K562 (cell line): ENCODE results near the gene C6orf62. TPM values are rescaled to one million over a fixed set of nuclear protein-coding genes. Genes with fewer than 3 reads are reported as not detected.
"Not testable (repeated sequence)": the region's sequence is repeated elsewhere in the genome, so short reads cannot be mapped to it uniquely, and the experiment has no call there.

Experiments used
- DEAF1 ChIP-seq: fragments of 450-650 bp; formaldehyde crosslinking; IDR thresholded peaks from 2 replicates; pipeline ENCODE4 v1.4.0; 2020; ENCODE audit warnings: mild to moderate bottlenecking, moderate library complexity
- NR2C2 ChIP-seq, 2 experiments: fragments of 200-800 bp in 1 of 2; sonication (Bioruptor generic) in 1 of 2; sonication (generic) in 1 of 2; formaldehyde crosslinking in 1 of 2; IDR thresholded peaks; 2 replicates each; pipeline versions ENCODE4 v1.6.1 to v1.8.0; 2016 to 2022; ENCODE audit warnings: mild to moderate bottlenecking in 1 of 2, missing compliant biosample characterization in 1 of 2, missing genetic modification characterization in 1 of 2, missing genetic modification reagents in 1 of 2
- ZBTB11 ChIP-seq, 3 experiments: fragments of 200-800 bp in 1 of 3; fragments of 250-450 bp in 1 of 3; fragments of 450-650 bp in 1 of 3; sonication (Bioruptor Pico) in 1 of 3; sonication (Bioruptor generic) in 1 of 3; formaldehyde crosslinking in 1 of 3; IDR thresholded peaks; 2 replicates each; pipeline versions ENCODE4 v1.6.1 to v1.8.0; 2016 to 2022; ENCODE audit warnings: mild to moderate bottlenecking in 2 of 3, missing genetic modification characterization in 2 of 3, missing compliant biosample characterization in 1 of 3, moderate library complexity in 1 of 3
- ZNF407 ChIP-seq: fragments of 450-650 bp; IDR thresholded peaks from 2 replicates; pipeline ENCODE4 v1.6.1; 2016; ENCODE audit warnings: low read depth
- ZNF584 ChIP-seq: fragments of 200-800 bp; sonication (Bioruptor generic); IDR thresholded peaks from 2 replicates; pipeline ENCODE4 v1.6.1; 2016; ENCODE audit warnings: low read depth, mild to moderate bottlenecking, missing genetic modification characterization, missing compliant biosample characterization
- polyA plus RNA-seq, 8 experiments: library from polyadenylated mRNA; depleted of rRNA in 4 of 8; stranded (reverse) in 5 of 8; unstranded in 3 of 8; fragments of >200 nt; fragmentation: Nextera tagmentation in 2 of 8; fragmentation: Illumina TruSeq in 1 of 8; extraction: Ambion mirVana in 2 of 8; extraction: Trizol in 1 of 8; gene quantifications; 2 replicates each; pipeline versions ENCODE4 v1.2.1 to v1.2.3, GENCODE V29; 2011 to 2014; ENCODE audit warnings: inconsistent platforms in 1 of 8, missing spikeins in 1 of 8
- total RNA-seq, 7 experiments: library from RNA; depleted of rRNA in 6 of 7; stranded (reverse); fragments of >200 nt in 6 of 7; fragmentation: Illumina TruSeq in 2 of 7; extraction: Trizol in 2 of 7; gene quantifications; 2 replicates each; pipeline versions ENCODE4 v1.2.1 to v1.2.3, GENCODE V29; 2011 to 2021; ENCODE audit warnings: low replicate concordance in 1 of 7

C6orf62 gene
- total and polyA plus RNA-seq, 9 of the 15 experiments (the other 6 are each of a cell fraction or from before 2014, with no cell fraction given), result 48.5 to 579 (median 111) TPM

- TF ChIP-seq ZBTB11 (CRISPR knock-in tag; IDR thresholded peaks at IDR 0.05), result peak in 1 of 3 experiments; percentile 81; a peak in 2 of 6 replicates
- peak; percentile 18; the same call in 1 of the 2 replicates for TF ChIP-seq DEAF1 (CRISPR knock-in tag)
- TF ChIP-seq ZNF407, result 0 out of 2 replicates have a peak, but pooled peaks have one; percentile 21
- not testable (repeated sequence) for TF ChIP-seq NR2C2 (CRISPR knock-in tag; IDR thresholded peaks at IDR 0.05)
- TF ChIP-seq NR2C2 (tag; IDR thresholded peaks at IDR 0.05), result peak; percentile 56; the same call in 1 of the 2 replicates
- peak; percentile 91 for TF ChIP-seq ZNF584 (CRISPR knock-in tag)
Observed at GRCh38 chr6:24668066-24668996, 50.6 kb downstream of the C6orf62 start (continued).
